Tongue (tissue), 2 donors: ENCODE data around the gene RAD51D. TPM values are rescaled to one million over a fixed set of nuclear protein-coding genes. Genes with fewer than 3 reads are reported as not detected.
"Not testable (repeated sequence)": the region's sequence is repeated elsewhere in the genome, so short reads cannot be mapped to it uniquely, and the experiment has no call there.

Experiments used
- DNase-seq: peaks from one replicate; pipeline ENCODE4 v3.0.0-alpha.2; 2015
- total RNA-seq: library from RNA; depleted of rRNA; stranded (reverse); fragments of >200 nt; gene quantifications from one replicate; pipeline ENCODE4 v1.2.3, GENCODE V29; 2014

Gene RAD51D
- total RNA-seq, 1 donor from 2014 or later: 5.2 TPM

DNA sequence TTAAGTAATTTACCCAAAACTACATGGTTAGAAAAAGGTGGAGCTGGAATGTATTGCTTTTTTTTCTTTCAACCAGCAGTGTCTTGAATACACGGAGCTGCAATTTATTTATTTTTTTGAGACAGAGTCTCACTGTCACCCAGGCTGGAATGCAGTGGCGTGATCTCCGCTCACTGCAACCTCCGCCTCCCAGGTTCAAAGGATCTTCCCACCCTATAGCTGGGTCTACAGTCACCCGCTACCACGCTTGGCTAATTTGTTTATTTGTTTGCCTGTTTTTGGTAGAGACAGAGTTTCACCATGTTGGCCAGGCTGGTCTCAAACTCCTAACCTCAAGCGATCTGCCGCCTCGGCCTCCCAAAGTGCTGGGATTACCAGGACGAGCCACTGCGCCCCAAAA, 29.0 kb downstream of the RAD51D start:
- not testable (repeated sequence) for DNase-seq

DNA sequence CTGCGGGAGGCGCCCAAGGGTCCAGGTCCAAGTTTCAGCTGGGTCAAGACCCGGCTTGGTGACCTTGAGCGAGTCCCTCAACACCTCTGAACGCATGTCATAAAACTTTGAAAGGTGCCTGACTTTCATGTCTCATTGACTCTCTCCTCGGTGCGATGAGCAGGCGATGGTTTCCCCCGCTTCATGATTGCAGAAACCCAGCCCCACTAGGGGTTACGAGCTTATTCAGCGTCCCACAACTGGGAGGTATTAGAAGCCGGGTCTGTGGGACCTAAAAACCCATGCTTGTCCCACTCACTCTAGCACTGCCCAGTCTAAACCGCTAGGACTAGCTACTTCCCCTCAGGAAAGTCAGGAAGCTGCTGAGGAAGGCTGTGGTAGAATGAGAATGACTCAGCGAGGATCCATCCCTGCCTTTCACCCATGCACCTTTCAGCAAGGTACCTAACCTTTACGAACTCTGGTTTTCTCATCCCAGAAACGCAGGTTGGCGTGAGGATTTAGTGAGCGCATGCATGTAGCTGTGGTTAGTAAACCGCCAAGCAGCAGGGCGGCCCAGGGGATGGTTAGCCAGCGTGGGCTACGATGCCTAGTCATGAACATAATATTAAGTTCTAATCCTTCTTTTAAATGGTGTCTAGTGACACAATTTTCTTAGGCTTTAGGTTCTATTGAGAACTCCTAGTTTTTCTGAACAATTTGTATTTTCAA, 29.9 kb downstream of the RAD51D start:
- peak; percentile 12 for DNase-seq

DNA sequence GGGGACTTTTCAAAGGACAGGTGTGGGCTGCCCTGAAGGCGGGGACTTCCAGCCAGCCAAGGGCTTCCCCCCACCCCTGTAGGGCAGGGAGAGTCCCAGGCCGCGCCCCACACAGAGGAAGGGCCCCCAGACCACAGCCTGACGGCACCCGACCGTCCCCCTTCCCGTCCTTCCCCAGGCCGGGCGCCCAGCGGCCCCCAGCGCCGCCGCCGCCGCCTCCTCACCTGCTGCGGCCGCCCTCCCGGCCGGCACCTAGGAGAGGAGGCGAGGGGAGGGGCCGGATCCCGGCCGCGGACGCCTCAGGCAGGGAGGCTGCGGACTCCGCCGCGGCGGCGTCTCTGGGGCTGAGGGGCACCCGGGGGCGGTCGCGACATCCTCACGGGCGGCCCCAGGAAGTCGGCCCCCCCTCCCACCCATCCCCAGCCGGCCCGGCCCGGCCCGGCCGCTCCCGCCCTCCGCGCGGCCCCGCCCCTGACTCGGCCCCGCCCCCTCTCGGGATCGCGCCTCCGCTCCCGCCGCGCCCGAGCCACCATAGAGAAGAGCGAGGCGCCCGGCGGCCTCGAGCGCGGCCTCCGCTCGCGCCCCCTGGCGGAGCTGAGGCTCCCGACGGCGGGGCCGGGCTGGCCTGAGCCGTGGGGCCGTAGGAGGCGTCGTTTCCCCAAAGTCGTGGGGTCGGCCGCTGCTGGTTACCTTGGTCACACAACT, 30.6 kb downstream of the RAD51D start:
- DNase-seq: peak; percentile 94

DNA sequence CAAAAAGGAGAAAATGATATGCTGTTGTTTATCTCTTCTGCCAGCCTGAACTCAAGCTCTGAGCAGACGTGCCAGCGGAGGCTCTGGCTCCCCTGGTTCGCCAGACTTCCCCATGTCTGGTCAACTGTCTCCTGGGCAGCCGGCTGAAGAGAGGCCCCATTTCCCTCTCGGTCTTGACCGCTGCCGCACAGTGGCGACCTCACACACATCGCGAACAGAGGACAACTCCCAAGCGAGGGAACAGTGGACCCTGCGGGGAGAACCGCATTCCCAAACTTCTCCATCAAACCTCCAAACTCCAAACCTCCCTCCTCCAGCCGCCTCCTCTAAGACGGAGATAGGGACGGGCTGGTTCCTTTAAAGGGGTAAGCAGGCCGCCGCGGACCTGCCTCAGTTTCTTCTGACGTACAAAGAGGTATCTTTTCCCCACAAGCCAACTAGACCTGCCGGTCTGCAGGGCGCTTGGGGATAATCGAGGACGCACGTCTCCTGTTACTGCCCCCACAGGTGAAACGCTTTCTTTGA, 31.2 kb downstream of the RAD51D start:
- peak; percentile 56 for DNase-seq

DNA sequence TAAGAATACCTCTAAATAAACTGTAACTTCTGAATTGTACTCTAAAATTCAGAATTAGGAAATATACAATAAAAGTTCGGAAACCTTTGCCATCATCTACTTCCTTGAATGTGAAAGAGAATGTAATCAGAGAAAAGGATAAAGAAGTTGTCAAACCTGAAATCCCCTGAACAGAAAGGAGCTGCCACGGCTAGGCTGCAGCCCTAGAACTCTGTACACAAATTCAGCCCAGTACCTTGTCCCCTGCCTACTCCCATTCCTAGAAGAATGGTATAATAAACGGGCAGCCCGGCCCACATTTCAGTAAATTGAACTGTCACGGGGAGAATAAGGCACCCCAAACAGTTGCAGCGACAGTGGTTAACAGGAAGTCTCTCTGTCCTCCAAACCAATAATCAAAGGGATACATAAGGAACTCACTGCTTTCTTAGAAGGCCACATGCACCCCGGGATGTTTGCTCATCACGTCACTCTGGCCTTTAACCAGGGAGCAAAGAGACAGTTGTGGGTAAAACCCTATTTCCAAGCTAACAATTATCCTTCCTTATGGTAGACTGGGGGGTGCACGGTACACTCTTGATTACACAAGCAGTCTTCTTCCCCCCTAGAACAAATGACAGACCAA, 31.8 kb downstream of the RAD51D start:
- DNase-seq: peak; percentile 17

DNA sequence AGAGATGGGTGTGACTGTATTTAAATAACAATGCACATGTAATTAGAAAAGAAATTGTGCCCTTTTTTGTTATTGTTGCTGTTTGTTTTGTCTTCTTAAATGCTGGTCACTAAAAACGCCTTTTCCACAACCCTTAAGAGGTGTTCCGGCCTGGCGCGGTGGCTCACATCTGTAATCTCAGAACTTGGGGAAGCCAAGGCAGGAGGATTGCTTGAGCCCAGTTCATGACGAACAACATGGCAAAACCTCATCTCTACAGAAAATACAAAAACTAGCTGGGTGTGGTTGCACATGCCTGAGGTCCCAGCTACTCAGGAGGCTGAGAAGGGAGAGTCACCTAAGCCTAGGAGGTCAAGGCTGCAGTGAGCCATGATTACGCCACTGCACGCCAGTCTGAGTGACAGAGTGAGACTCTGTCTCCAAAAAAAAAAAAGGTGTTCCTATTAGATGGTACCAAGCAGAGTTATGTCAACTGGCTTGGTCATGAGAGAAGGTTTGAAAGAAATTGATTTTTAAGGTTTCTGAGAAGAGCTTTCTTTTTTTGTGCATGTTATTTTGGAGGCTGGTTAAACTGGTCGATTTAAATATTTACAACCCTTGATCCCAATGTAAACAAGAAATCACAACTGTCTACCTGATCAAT, 32.6 kb downstream of the RAD51D start:
- no peak for DNase-seq

DNA sequence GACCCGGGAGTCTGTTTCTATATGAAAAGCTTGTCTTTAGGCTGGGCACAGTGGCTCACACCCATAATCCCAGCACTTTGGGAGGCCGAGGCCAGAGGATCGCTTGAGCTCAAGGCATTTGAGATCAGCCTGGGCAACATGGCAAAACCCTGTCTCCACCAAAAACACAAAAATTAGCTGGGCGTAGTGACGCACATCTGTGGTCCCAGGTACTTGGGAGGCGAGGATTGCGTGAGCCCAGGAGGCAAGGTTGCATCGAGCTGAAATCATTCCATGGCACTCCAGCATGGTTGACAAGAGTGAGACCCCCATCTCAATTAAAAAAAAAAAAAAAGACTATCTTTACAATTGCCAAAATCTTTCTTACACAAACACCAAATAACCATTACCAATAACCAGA, 33.5 kb downstream of the RAD51D start:
- no peak for DNase-seq

DNA sequence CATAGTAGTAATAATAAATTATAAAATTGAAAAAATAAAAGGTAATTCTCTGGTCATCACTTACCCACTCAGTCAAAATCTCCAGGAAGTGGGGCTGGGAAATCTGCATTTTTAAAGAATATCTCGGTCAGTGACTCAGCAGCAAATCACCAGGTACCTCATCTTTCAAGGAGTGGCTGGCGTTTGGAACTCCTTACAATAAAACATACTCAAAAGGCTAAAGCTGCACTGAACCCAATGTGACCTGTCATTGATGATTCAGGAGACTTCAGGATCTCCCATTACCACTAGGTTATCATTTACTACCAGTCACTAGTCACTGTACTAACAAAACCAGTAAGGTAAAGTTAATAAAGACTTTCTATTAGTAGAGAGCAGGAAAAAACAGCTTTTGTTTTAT, 34.7 kb downstream of the RAD51D start:
- no peak for DNase-seq

DNA sequence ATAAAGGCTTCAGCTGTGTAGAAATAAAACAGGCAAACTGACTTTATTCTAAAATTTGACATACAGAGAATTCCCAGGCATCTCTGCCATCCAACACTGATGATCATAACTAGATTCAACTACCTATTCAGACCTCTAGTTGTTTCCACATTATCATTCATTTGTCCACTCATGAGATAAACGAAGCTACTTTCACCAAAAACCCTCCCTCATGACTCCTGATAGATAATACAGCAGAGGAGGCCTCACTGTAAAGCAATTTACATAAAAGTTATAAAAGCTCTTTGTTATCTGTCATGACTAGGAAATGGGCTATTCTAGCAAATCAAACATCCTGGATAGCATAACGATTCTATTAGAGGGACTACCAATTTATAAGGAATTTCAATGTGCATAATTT, 36.6 kb downstream of the RAD51D start:
- no peak for DNase-seq

DNA sequence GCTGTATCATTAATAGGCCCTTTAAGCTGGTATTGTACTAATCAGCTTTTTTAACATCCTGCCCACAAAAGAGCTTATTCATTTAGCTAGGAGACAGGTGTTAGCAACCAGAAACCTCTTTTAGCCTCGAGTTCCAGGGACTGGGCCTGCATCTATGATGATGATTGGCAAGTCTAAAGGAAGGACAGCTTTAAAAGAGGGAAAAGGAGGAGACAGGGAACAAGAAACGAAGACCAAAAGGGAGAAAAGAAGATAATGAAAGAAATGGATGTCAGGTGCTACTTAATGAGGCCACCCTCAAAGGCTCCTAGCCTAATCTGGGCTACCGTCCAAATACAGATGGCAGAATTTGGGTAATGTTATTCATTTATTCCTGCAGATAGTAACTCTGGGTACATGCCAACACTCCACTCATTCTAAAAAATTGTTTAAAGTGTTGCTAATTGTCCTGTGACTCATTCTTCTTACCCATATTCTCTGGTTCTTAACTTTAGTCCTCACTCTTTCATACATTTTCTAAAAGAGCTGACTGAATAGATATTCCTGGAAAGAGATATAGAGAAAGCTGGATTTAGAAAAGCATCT, 37.5 kb downstream of the RAD51D start:
- peak; percentile 11 for DNase-seq

DNA sequence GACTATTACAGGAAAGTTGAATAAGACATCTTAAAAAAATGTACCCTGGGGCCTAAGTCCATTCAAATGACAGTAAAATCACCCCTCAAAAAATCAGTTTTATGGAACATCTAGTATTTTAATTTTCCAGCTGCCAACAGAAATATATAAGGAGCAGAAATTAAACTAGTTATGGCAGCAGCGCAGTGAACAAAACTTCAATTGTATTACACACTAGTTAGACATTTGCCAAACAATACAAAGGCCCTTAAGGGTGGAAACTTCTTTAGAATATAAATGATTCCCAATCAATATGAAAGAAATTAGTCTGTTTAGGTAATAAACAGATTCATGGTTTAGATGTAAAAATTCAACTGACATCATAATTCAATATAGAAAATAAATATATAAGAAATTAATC, 38.0 kb downstream of the RAD51D start:
- no peak for DNase-seq

DNA sequence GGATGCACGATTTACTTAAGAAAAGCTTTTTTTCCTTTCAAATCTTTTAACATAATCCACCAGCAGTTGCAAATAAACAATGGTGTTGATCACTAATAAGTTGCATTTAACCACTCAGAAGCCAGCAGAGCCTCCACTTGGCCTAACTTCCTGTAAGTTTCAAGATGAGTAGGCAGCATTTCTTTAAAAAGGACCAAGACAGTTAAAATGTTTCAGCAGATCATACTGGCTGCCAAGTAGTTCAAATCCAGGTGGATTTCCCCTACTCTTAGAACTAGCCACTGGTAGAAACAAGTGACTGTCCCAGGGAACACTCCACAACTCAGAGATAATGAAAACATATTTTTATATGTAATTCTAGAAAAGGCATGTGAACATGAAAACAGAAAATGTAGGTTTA, 39.1 kb downstream of the RAD51D start:
- no peak for DNase-seq

DNA sequence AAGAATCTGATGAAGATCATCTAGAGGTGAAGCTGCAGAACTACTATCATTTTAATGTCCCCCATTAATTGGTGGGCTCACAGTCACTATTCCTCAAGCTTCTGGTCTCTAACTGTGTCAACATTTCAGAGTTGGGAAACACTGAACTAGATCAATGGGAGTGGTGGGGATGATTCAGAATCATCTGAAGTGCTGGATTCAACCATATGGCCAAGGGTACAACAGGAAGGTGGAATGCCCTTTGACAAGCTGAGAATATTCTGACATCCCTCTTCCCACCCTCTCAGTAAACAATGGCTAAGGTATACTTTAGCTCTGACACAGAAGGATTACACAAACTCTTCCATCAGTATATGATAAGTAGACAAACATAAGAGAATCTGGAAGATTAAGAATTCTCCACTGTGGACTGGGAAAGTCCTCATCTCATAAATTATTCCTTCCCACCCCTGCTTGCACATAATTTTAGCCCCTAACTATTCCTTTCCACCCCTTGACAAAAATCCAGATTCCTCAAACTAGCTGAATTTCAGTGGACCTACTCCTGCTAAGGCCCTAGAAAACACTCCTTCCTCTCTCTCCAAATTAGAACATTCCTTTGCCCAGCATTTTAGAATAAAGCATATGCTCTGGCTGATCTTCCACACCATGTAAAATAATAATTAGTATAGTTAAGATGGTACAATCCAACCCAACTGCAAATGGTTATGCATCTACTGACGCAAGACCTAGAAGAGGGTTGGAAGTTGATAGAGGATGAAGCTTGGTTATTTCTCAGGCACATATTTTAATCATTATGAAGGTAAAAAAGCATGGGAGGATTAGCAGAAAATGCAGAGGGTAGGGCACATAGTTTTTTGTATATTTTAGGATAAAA, 39.9 kb downstream of the RAD51D start:
- DNase-seq: no peak

DNA sequence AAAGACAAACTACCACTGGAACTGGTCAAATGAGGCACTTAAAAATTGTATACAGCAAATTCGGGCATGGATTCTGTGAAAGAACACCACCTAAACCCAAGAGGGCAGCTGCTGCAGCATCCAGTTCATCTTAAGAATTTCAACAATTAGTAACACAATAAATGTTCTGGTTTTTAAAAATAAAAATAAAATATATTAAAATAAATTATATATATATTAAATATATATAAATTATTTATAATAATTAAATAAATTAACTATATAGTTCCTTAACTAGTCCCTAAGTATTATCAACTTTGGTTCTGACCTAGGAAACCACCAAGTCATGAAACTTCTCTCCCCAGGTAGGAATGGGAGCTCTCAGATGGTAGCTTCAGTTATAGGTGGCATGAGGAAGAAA, 42.8 kb downstream of the RAD51D start:
- DNase-seq: no peak

DNA sequence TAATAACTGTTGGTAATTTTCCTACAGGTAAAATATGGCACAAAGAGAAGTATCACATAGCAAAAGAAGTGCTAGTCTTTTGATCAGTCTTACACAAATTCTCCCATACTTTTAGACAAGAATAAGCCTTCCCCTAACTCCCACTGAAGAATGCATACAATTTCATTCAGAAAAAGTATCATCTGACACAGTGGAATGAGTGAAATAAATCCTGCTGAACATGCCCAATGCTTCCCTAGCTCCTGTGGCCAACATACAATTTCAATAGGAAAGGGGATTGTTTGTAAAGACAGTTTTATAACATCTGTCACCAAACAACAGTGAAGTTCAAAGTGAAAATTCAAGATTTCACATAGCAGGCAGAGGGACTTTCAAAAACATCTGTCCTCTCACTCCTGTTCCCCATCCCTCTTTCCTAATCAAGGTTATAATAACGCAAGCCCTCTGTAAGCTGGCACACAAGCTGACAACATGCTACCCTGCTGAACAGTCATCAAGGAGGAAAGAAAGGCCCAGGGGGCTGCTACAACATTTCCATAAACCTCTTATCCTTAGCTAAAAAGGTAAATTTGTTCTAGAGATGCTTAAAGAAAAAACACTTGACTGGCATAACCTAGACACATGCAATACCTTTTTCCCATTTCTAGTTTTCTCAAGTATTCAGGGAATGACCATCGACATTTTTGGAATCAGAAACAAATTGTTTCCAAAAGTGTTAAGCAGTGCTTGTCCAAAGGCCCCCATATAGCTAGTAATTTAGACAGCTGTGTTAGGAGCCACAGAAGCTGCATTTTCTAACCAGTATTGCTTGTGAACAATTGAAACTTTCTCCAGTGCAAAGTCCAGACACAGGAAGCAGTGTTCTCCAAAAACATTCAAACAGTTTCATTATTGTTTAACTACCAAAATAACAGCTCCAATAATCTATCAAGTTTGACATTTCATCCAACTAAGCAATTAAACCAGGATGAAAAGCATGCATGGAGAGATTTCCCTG, 44.7 kb downstream of the RAD51D start:
- DNase-seq: peak; percentile 17

DNA sequence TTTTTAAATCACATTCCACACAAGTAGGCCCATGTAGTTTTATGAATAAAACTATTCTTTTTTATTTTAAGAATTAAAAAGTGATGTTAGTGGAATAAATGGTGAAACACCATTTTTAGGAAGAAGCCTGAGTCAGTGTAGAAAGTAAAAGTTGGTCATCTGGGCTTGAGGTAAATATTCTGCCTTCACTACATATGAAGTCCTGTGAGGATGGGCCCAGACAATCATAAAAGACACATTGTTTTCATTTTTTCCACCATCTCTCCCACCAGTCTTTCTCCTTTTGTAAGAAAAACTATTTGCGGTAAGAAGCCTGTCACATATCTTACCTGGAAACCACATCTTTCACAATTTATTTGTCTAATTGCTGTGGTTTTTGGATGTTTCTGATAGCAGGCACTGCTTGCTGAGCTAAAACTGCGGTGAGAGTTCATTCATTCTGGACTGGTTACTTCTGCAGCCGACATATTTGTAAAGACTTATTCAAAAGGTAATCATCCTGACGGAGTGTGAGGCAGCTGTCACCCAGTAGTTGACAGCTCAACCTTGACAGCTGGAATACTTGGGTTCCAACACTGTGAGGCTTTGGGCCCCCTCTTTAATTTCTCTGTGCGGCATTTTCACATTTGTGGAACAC, 45.6 kb downstream of the RAD51D start:
- no peak for DNase-seq

DNA sequence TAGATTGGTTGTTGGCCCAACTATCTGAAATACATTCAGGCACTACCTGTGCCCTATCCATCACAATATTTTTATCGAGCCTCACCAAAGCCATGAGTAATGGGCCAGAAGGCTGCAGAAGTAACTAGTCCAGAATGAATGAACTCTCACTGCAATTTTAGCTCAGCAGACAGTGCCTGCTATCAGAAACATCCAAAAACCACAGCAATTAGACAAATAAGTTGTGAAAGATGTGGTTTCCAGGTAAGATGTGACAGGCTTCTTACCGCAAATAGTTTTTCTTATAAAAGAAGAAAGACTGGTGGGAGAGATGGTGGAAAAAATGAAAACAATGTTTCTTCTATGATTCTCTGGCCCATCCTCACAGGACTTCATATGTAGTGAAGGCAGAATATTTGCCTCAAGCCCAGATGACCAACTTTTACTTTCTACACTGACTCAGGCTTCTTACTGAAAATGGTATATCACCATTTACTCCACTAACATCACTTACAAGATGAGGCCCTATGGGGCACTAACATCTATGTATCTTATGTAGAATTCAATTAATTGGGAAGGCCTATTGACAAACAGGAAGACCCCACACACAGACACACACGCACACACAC, 46.4 kb downstream of the RAD51D start:
- no peak for DNase-seq

DNA sequence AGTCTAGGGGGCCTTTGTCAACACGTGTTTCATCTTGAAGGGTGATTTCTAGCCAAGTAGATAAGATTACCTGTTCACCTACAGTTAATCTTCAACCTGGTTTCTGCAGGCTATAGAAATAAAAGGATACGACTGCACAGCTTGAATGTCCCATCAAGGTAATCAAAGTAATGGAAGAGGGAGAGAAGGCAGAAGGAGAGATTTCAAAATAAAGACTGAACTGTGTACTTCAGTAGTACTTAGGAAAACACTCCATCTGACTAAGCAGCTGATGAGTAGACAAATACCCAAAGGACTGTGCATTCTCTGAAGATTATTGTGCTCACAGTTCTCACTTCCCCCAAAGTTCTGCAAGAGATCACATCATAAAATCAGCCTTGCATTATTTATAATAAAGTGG, 50.3 kb downstream of the RAD51D start:
- no peak for DNase-seq

DNA sequence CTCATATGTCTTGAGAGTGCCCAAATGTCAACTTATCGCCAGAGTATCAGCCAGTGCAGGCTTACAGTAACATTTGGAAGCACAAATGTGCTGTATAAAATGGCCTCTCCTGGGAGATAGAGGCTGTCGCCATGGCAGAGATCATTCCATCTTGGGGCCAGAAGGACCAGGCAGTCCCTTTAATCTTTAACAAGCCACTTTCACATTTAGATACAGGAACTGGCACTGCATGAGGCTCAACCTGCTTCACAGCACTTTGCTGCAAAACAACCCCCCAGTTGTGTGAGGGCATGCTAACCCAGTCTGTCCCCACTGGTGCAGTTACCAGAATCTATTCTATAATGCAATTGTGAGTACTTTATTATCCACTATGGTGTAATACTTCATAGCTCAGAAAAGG, 51.4 kb downstream of the RAD51D start:
- no peak for DNase-seq
